ENCODE measurements around the gene CRIM1.

GRCh38 chr2:36355151-36355889, at the start of gene CRIM1:
- TF ChIP-seq CTCF (conservative IDR thresholded peaks at IDR 0.05; ENCODE audit: low read depth, low read length) (no peak), EZH2 (IDR thresholded peaks at IDR 0.05; ENCODE audit: borderline replicate concordance, low read depth, low read length, poor library complexity, severe bottlenecking) (no peak)

Measured in A673 (cell line).